Osteocyte (in vitro differentiated cells): Measurements from ENCODE around the gene GPBP1. TPM values are rescaled to one million over a fixed set of nuclear protein-coding genes. Genes with fewer than 3 reads are reported as not detected.
"Not testable (repeated sequence)": the region's sequence is repeated elsewhere in the genome, so short reads cannot be mapped to it uniquely, and the experiment has no call there.

Experiments
- DNase-seq: peaks from one replicate; pipeline ENCODE4 v3.0.0; 2021; ENCODE audit warnings: mixed read lengths; ENCODE audit not compliant: unreplicated experiment; ENCODE audit errors: extremely low spot score
- H3K27ac Mint-ChIP-seq: one replicate; pipeline ENCODE4 v1.8.0; 2021; ENCODE audit warnings: mild to moderate bottlenecking, mixed read lengths; ENCODE audit not compliant: unreplicated experiment
- H3K27me3 Mint-ChIP-seq: one replicate; pipeline ENCODE4 v1.8.0; 2021; ENCODE audit warnings: mixed read lengths; ENCODE audit not compliant: unreplicated experiment
- H3K36me3 Mint-ChIP-seq: one replicate; pipeline ENCODE4 v1.8.0; 2021; ENCODE audit warnings: mixed read lengths; ENCODE audit not compliant: unreplicated experiment
- H3K4me1 Mint-ChIP-seq: one replicate; pipeline ENCODE4 v1.8.0; 2021; ENCODE audit warnings: mixed read lengths; ENCODE audit not compliant: unreplicated experiment
- H3K4me3 Mint-ChIP-seq: one replicate; pipeline ENCODE4 v1.8.0; 2021; ENCODE audit warnings: mild to moderate bottlenecking, moderate library complexity, mixed read lengths; ENCODE audit not compliant: unreplicated experiment
- H3K9me3 Mint-ChIP-seq: one replicate; pipeline ENCODE4 v1.8.0; 2021; ENCODE audit warnings: mixed read lengths; ENCODE audit not compliant: unreplicated experiment
- total RNA-seq: library from RNA; stranded (reverse); gene quantifications from 2 replicates; pipeline ENCODE4 v1.2.1, GENCODE V29; 2021
- TF ChIP-seq, protein P1 (sequence below): fragments of 200-600 bp; sonication (generic); IDR thresholded peaks from 2 replicates; pipeline ENCODE4 v1.5.0; 2021; ENCODE audit warnings: antibody characterized with exemption, mild to moderate bottlenecking, moderate library complexity

GPBP1 gene
- total RNA-seq, 1 donor from 2014 or later, result 58.4 TPM

DNA sequence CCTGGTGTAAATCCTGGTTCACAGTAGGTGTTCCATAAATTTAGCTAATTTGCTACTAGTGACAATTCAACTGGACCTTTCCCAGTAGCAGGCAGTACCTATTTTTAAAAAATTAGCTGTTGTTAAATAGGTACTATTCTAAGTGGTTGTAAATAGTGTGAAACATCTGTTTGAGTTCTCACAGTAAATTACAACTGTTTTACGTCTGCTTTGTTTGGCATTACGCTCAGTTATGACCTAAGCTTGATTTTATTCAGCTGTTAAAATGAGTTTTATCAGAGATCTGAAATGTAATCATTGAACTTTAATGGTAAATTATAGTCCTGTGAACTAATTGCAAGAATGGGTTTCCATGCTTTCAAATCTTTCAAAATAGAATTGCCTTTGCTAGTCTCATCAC is 93.9 kb downstream of the GPBP1 start:
- Mint-ChIP-seq H3K36me3 (peaks cover 12% of the 10 kb centered on the region), H3K4me1 (no peaks in the 10 kb centered on the region), H3K27me3 (peaks cover 8% of the 10 kb centered on the region), H3K9me3 (no peaks in the 10 kb centered on the region), H3K4me3 (no peak overlapping the region), H3K27ac (no peak overlapping the region)
- TF ChIP-seq, protein P1, sequence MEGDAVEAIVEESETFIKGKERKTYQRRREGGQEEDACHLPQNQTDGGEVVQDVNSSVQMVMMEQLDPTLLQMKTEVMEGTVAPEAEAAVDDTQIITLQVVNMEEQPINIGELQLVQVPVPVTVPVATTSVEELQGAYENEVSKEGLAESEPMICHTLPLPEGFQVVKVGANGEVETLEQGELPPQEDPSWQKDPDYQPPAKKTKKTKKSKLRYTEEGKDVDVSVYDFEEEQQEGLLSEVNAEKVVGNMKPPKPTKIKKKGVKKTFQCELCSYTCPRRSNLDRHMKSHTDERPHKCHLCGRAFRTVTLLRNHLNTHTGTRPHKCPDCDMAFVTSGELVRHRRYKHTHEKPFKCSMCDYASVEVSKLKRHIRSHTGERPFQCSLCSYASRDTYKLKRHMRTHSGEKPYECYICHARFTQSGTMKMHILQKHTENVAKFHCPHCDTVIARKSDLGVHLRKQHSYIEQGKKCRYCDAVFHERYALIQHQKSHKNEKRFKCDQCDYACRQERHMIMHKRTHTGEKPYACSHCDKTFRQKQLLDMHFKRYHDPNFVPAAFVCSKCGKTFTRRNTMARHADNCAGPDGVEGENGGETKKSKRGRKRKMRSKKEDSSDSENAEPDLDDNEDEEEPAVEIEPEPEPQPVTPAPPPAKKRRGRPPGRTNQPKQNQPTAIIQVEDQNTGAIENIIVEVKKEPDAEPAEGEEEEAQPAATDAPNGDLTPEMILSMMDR, result no peak
- DNase-seq, result no peak

DNA sequence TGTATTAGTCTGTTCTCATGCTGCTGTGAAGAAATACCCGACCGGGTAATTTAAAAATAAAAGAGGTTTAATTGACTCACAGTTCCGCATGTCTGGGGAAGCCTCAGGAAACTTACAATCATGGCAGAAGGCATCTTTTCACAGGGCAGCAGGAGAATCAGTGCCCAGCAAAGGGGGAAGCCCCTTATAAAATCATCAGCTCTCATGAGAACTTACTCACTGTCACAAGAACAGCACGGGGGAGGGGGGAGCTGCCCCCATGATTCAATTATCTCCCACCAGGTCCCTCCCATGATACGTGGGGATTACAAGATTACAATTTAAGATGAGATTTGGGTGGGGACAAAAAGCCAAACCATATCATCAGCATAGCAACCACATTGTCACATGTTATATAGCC is 102.5 kb downstream of the GPBP1 start:
- Mint-ChIP-seq H3K27me3 (peaks cover 8% of the 10 kb centered on the region), H3K27ac (no peak overlapping the region), H3K9me3 (no peaks in the 10 kb centered on the region), H3K4me1 (no peaks in the 10 kb centered on the region), H3K36me3 (no peaks in the 10 kb centered on the region), H3K4me3 (no peak overlapping the region)
- TF ChIP-seq, protein P1, result no peak
- DNase-seq, result no peak

DNA sequence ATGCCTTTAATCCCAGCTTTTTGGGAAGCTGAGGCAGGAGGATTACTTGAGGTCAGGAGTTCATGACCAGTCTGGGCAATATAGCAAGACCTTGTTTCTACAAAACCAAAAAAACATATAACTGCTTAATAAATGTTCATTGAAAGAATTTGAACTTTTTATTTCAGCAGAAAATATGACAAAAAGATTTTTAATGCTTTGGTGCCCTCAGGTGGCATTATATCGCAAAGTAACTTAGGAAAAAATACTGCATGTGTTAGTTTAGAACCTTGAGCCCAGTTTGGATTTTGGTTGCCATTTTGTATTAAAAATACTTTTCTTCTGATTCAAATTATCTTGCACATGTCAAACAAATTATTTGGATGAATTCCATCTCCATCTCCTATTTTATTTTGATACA is 103.2 kb downstream of the GPBP1 start:
- Mint-ChIP-seq H3K27me3 (peaks cover 8% of the 10 kb centered on the region), H3K4me3 (no peak overlapping the region), H3K4me1 (no peaks in the 10 kb centered on the region), H3K27ac (no peak overlapping the region), H3K36me3 (no peaks in the 10 kb centered on the region), H3K9me3 (no peaks in the 10 kb centered on the region)
- no peak for DNase-seq
- TF ChIP-seq, protein P1, result peak; percentile 60

DNA sequence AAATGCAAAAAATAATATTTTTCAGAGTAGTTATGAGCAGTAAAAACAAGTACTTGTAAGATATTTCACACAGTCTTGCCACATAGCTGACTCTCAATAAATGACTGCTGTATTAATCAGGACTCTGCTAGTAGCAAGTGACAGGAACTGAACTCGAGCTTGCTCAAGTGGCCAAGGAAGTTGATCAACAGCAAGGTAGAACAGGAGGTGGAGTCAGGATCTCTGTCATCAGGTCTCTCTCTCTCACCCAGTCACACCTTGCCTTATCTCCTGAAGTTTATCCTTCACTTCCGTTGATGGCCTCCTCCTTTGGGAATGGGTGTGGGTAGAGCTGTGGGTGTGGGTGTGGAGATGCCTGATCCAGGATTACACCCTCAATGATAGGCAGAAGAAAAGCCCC is 107.0 kb downstream of the GPBP1 start:
- no peak overlapping the region for H3K27ac Mint-ChIP-seq
- TF ChIP-seq, protein P1, result no peak
- peaks cover 2% of the 10 kb centered on the region for H3K9me3 Mint-ChIP-seq
- no peaks in the 10 kb centered on the region for H3K36me3 Mint-ChIP-seq
- no peak for DNase-seq
- H3K27me3 Mint-ChIP-seq, result no peaks in the 10 kb centered on the region
- no peaks in the 10 kb centered on the region for H3K4me1 Mint-ChIP-seq
- no peak overlapping the region for H3K4me3 Mint-ChIP-seq

DNA sequence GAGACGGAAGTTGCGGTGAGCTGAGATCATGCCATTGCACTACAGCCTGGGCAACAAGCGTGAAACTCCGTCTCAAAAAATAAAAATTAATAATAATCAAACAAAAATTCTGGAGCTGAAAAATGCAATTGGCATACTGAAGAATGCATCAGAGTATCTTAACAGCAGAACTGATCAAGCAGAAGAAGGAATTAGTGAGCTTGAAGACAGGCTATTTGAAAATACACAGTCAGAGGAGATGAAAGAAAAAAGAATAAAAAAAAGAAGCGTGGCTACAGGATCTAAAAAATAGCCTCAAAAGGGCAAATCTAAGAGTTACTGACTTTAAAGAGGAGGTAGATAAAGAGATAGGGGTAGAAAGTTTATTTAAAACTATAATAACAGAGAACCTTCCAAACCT is 111.2 kb downstream of the GPBP1 start:
- H3K36me3 Mint-ChIP-seq, H3K27ac Mint-ChIP-seq, H3K4me3 Mint-ChIP-seq, H3K4me1 Mint-ChIP-seq, DNase-seq: not testable (repeated sequence)
- Mint-ChIP-seq H3K27me3 (peaks cover 12% of the 10 kb centered on the region), H3K9me3 (peaks cover 20% of the 10 kb centered on the region)

DNA sequence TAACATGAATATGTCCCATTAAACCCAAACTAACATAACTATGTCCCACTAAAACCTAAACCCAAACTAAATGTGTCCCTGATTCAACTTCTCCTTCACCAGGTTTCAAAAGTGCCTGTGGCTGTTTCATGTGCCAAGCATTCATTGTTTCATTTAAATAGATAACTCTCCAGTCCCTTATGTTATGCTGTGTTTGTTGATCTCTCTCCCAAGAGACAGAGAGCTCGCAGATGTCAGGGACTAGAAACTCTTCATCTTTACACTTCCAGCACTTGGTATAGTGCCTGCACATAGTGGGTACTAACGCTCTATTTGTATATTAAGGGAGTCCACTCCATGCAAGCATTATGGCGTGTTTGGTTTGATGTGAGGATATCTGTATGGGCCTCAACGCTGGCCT is 118.0 kb downstream of the GPBP1 start:
- TF ChIP-seq, protein P1, result no peak
- H3K9me3 Mint-ChIP-seq, result peaks cover 9% of the 10 kb centered on the region
- DNase-seq, result no peak
- H3K4me3 Mint-ChIP-seq, result no peak overlapping the region
- H3K27me3 Mint-ChIP-seq, result peaks cover 12% of the 10 kb centered on the region
- H3K27ac Mint-ChIP-seq, result no peak overlapping the region
- no peaks in the 10 kb centered on the region for H3K4me1 Mint-ChIP-seq
- peaks cover 3% of the 10 kb centered on the region for H3K36me3 Mint-ChIP-seq
